HL-60 (cell line): Measurements from ENCODE around the gene P2RY6.

Experiments used
- DNase-seq, 2 experiments: peaks; one replicate each; pipeline ENCODE4 v3.0.0-alpha.2; 2010 to 2020; ENCODE audit warnings: low read depth in 1 of 2, low spot score in 1 of 2
- H3K27ac ChIP-seq: fragments of 250-450 bp; sonication (Bioruptor Pico); replicated peaks from 2 replicates; pipeline ENCODE4 v1.5.1; 2020; ENCODE audit warnings: mild to moderate bottlenecking, moderate library complexity
- H3K27me3 ChIP-seq: fragments of 250-450 bp; sonication (Bioruptor Pico); 2 replicates; pipeline ENCODE4 v1.5.1; 2021; ENCODE audit warnings: mild to moderate bottlenecking, moderate library complexity; ENCODE audit not compliant: insufficient read depth, poor library complexity, severe bottlenecking
- H3K4me3 ChIP-seq: replicated peaks from 2 replicates; pipeline ENCODE4 v1.5.1; 2011; ENCODE audit warnings: mild to moderate bottlenecking, control low read depth, low read length; ENCODE audit not compliant: insufficient read depth
- CTCF ChIP-seq: IDR thresholded peaks from one replicate; pipeline ENCODE4 v1.5.1; 2011; ENCODE audit warnings: low read length, control low read depth, inconsistent platforms; ENCODE audit not compliant: insufficient read depth
- GABPA ChIP-seq: IDR thresholded peaks from 2 replicates; pipeline ENCODE4 v1.6.1; 2012; ENCODE audit warnings: low read depth
- POLR2AphosphoS5 ChIP-seq: IDR thresholded peaks from 2 replicates; pipeline ENCODE4 v1.6.1; 2012; ENCODE audit warnings: low read depth
- SPI1 ChIP-seq: IDR thresholded peaks from 2 replicates; pipeline ENCODE4 v1.6.1; 2012; ENCODE audit warnings: low read depth, mild to moderate bottlenecking, borderline replicate concordance
- TF ChIP-seq, protein P1 (sequence below): IDR thresholded peaks from 2 replicates; pipeline ENCODE4 v1.6.1; 2012; ENCODE audit warnings: low read depth; ENCODE audit not compliant: insufficient replicate concordance

P2RY6 gene

GRCh38 chr11:73290536-73290935, 18.4 kb downstream of the P2RY6 start:
- H3K27ac ChIP-seq: no peak overlapping the region
- no peak for DNase-seq
- no peak overlapping the region for H3K4me3 ChIP-seq
- TF ChIP-seq SPI1 (no peak), GABPA (no peak), CTCF (no peak), POLR2AphosphoS5 (no peak)
- TF ChIP-seq, protein P1, sequence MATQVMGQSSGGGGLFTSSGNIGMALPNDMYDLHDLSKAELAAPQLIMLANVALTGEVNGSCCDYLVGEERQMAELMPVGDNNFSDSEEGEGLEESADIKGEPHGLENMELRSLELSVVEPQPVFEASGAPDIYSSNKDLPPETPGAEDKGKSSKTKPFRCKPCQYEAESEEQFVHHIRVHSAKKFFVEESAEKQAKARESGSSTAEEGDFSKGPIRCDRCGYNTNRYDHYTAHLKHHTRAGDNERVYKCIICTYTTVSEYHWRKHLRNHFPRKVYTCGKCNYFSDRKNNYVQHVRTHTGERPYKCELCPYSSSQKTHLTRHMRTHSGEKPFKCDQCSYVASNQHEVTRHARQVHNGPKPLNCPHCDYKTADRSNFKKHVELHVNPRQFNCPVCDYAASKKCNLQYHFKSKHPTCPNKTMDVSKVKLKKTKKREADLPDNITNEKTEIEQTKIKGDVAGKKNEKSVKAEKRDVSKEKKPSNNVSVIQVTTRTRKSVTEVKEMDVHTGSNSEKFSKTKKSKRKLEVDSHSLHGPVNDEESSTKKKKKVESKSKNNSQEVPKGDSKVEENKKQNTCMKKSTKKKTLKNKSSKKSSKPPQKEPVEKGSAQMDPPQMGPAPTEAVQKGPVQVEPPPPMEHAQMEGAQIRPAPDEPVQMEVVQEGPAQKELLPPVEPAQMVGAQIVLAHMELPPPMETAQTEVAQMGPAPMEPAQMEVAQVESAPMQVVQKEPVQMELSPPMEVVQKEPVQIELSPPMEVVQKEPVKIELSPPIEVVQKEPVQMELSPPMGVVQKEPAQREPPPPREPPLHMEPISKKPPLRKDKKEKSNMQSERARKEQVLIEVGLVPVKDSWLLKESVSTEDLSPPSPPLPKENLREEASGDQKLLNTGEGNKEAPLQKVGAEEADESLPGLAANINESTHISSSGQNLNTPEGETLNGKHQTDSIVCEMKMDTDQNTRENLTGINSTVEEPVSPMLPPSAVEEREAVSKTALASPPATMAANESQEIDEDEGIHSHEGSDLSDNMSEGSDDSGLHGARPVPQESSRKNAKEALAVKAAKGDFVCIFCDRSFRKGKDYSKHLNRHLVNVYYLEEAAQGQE: no peak
- no peaks in the 10 kb centered on the region for H3K27me3 ChIP-seq

DNA sequence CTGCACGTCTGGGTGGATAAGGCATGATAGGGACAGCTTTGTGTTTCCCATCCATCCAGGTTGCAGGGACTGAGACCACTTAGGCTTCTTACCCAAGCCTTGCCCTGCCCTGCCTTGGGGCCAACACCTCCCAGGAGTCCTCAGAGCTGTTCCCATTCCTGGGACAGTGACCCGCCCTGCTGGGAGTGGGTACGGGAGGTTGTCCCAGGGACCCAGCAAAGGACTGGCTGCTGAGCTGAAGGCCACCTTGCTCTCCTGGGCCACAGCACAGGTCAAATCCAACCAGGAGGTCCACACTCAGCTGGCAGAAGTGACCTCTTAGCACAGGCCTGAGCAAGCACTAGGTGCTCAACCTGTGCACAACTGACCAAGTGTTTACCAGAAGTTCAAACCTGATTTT, 19.1 kb downstream of the P2RY6 start:
- no peak for DNase-seq
- TF ChIP-seq CTCF: no peak
- no peak for TF ChIP-seq GABPA
- no peak for TF ChIP-seq SPI1
- TF ChIP-seq, protein P1: no peak
- TF ChIP-seq POLR2AphosphoS5: no peak
- Histone ChIP-seq H3K27ac (no peak overlapping the region), H3K4me3 (no peak overlapping the region), H3K27me3 (no peaks in the 10 kb centered on the region)

DNA sequence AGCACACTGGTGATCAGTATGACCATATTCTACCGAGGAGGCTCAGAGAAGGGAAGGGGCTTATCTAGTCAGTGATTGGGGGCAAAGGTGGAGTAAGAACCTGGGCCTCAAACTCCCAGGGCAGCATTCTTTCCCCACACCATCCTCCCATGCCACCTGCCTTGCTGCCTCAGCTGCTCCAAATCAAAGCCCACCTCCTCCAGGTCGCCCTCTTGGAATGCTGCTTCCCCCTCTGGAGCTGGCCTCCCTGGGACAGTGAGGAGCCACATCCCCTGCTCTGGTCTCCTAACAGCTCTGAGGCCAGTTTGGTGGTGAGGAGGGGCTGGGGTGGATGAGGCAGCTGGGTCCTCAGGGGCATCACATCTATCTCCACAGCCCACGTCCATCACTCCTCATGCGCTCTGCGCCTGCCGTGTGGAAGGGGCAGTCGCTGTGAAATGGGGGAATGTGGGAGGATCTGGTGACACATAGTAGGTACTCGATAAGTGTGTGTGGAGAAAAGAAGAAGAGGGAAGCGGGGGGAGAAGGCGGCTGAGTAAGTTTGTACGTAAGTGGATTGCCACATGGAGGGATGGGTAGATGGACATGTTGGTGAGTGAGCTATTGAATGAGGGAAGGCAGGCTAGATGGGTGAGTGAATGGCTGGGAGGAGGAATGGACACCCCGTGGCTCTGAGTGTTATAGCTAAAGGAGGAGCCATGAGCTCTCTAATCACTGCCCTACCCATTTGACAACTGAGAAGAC, 19.8 kb downstream of the P2RY6 start:
- no peak for TF ChIP-seq SPI1
- TF ChIP-seq GABPA: no peak
- TF ChIP-seq, protein P1: no peak
- no peak for TF ChIP-seq POLR2AphosphoS5
- no peak for TF ChIP-seq CTCF
- no peak for DNase-seq
- Histone ChIP-seq H3K27ac (no peak overlapping the region), H3K4me3 (no peak overlapping the region), H3K27me3 (no peaks in the 10 kb centered on the region)
